ENCODE measurements around the gene DTX1.
"Not testable (repeated sequence)": the region's sequence is repeated elsewhere in the genome, so short reads cannot be mapped to it uniquely, and the experiment has no call there.

DTX1 gene

GRCh38 chr12:113134071-113134470 is 77.5 kb downstream of the DTX1 start:
- Histone ChIP-seq H3K4me3 (ENCODE audit: low read length in 2 of 2) (no peak overlapping the region), H3K4me1 (ENCODE audit: control insufficient read depth, insufficient read depth, low read length) (no peaks in the 10 kb centered on the region), H3K9ac (ENCODE audit: low read length in 2 of 2) (no peak overlapping the region), H3K9me3 (ENCODE audit: control insufficient read depth in 2 of 2, low read length in 2 of 2) (no peaks in the 10 kb centered on the region), H3K27ac (ENCODE audit: low read length) (no peak overlapping the region), H3K36me3 (ENCODE audit: control insufficient read depth in 2 of 2, insufficient read depth in 2 of 2, low read length in 2 of 2) (no peaks in the 10 kb centered on the region), H3K27me3 (ENCODE audit: control insufficient read depth in 1 of 2, insufficient read depth in 2 of 2, low read length in 2 of 2) (peaks cover 25 to 33% of the 10 kb centered on the region in 2 donors)

- Histone ChIP-seq H3K4me3 (ENCODE audit: low read length in 2 of 2) (no peak overlapping the region), H3K27ac (ENCODE audit: low read length) (no peak overlapping the region), H3K36me3 (ENCODE audit: control insufficient read depth in 2 of 2, insufficient read depth in 2 of 2, low read length in 2 of 2) (no peaks in the 10 kb centered on the region), H3K9ac (ENCODE audit: low read length in 2 of 2) (no peak overlapping the region), H3K27me3 (ENCODE audit: control insufficient read depth in 1 of 2, insufficient read depth in 2 of 2, low read length in 2 of 2) (peaks cover 25 to 33% of the 10 kb centered on the region in 2 donors), H3K9me3 (ENCODE audit: control insufficient read depth in 2 of 2, low read length in 2 of 2) (no peaks in the 10 kb centered on the region), H3K4me1 (ENCODE audit: control insufficient read depth, insufficient read depth, low read length) (no peaks in the 10 kb centered on the region)
Observed at GRCh38 chr12:113134521-113134951, 78.0 kb downstream of the DTX1 start.

GRCh38 chr12:113135178-113136127 is 78.9 kb downstream of the DTX1 start, which contains the start of gene RASAL1:
Gene RASAL1, minus strand, starts transcription at chr12:113135761. Its CDS starts 299 bp downstream, at chr12:113135462.
- Histone ChIP-seq H3K9me3 (ENCODE audit: control insufficient read depth in 2 of 2, low read length in 2 of 2) (no peaks in the 10 kb centered on the region), H3K27me3 (ENCODE audit: control insufficient read depth in 1 of 2, insufficient read depth in 2 of 2, low read length in 2 of 2) (peaks cover 25 to 28% of the 10 kb centered on the region in 2 donors), H3K4me3 (ENCODE audit: low read length in 2 of 2) (no peak within 1 kb of the TSS), H3K36me3 (ENCODE audit: control insufficient read depth in 2 of 2, insufficient read depth in 2 of 2, low read length in 2 of 2) (no peaks in the 10 kb centered on the region), H3K4me1 (ENCODE audit: control insufficient read depth, insufficient read depth, low read length) (no peaks in the 10 kb centered on the region), H3K9ac (ENCODE audit: low read length in 2 of 2) (no peak within 1 kb of the TSS), H3K27ac (ENCODE audit: low read length) (no peak within 1 kb of the TSS)

- H3K27ac ChIP-seq (ENCODE audit: low read length): no peak overlapping the region
- peaks cover 23 to 25% of the 10 kb centered on the region in 2 donors for H3K27me3 ChIP-seq (ENCODE audit: control insufficient read depth in 1 of 2, insufficient read depth in 2 of 2, low read length in 2 of 2)
- no peak overlapping the region for H3K9ac ChIP-seq (ENCODE audit: low read length in 2 of 2)
Observed at GRCh38 chr12:113136128-113136989, 79.8 kb downstream of the DTX1 start.

GRCh38 chr12:113136990-113137511 is 80.5 kb downstream of the DTX1 start:
- H3K4me3 ChIP-seq (ENCODE audit: low read length in 2 of 2): no peak overlapping the region
- H3K9ac ChIP-seq (ENCODE audit: low read length in 2 of 2): no peak overlapping the region
- no peak overlapping the region for H3K27ac ChIP-seq (ENCODE audit: low read length)
- H3K9me3 ChIP-seq (ENCODE audit: control insufficient read depth in 2 of 2, low read length in 2 of 2): no peaks in the 10 kb centered on the region
- H3K4me1 ChIP-seq (ENCODE audit: control insufficient read depth, insufficient read depth, low read length): no peaks in the 10 kb centered on the region
- no peaks in the 10 kb centered on the region for H3K36me3 ChIP-seq (ENCODE audit: control insufficient read depth in 2 of 2, insufficient read depth in 2 of 2, low read length in 2 of 2)
- peaks cover 23 to 25% of the 10 kb centered on the region in 2 donors for H3K27me3 ChIP-seq (ENCODE audit: control insufficient read depth in 1 of 2, insufficient read depth in 2 of 2, low read length in 2 of 2)

More at GRCh38 chr12:113136128-113136989, 79.8 kb downstream of the DTX1 start:
- Histone ChIP-seq H3K36me3 (ENCODE audit: control insufficient read depth in 2 of 2, insufficient read depth in 2 of 2, low read length in 2 of 2) (no peaks in the 10 kb centered on the region), H3K4me3 (ENCODE audit: low read length in 2 of 2) (no peak overlapping the region), H3K4me1 (ENCODE audit: control insufficient read depth, insufficient read depth, low read length) (no peaks in the 10 kb centered on the region), H3K9me3 (ENCODE audit: control insufficient read depth in 2 of 2, low read length in 2 of 2) (no peaks in the 10 kb centered on the region)

GRCh38 chr12:113137861-113138783 is 81.6 kb downstream of the DTX1 start:
- Histone ChIP-seq H3K36me3 (ENCODE audit: control insufficient read depth in 2 of 2, insufficient read depth in 2 of 2, low read length in 2 of 2) (no peaks in the 10 kb centered on the region), H3K4me3 (ENCODE audit: low read length in 2 of 2) (no peak overlapping the region), H3K4me1 (ENCODE audit: control insufficient read depth, insufficient read depth, low read length) (no peaks in the 10 kb centered on the region), H3K9ac (ENCODE audit: low read length in 2 of 2) (no peak overlapping the region), H3K9me3 (ENCODE audit: control insufficient read depth in 2 of 2, low read length in 2 of 2) (no peaks in the 10 kb centered on the region), H3K27me3 (ENCODE audit: control insufficient read depth in 1 of 2, insufficient read depth in 2 of 2, low read length in 2 of 2) (peaks cover 21 to 23% of the 10 kb centered on the region in 2 donors), H3K27ac (ENCODE audit: low read length) (no peak overlapping the region)

- Histone ChIP-seq H3K9ac (ENCODE audit: low read length in 2 of 2) (no peak overlapping the region), H3K36me3 (ENCODE audit: control insufficient read depth in 2 of 2, insufficient read depth in 2 of 2, low read length in 2 of 2) (no peaks in the 10 kb centered on the region), H3K27ac (ENCODE audit: low read length) (no peak overlapping the region), H3K4me3 (ENCODE audit: low read length in 2 of 2) (no peak overlapping the region), H3K4me1 (ENCODE audit: control insufficient read depth, insufficient read depth, low read length) (no peaks in the 10 kb centered on the region), H3K27me3 (ENCODE audit: control insufficient read depth in 1 of 2, insufficient read depth in 2 of 2, low read length in 2 of 2) (peaks cover 16 to 20% of the 10 kb centered on the region in 2 donors), H3K9me3 (ENCODE audit: control insufficient read depth in 2 of 2, low read length in 2 of 2) (no peaks in the 10 kb centered on the region)
Observed at GRCh38 chr12:113138826-113139225, 82.3 kb downstream of the DTX1 start.

GRCh38 chr12:113140706-113141105 is 84.2 kb downstream of the DTX1 start:
- Histone ChIP-seq H3K27ac (ENCODE audit: low read length) (no peak overlapping the region), H3K9me3 (ENCODE audit: control insufficient read depth in 2 of 2, low read length in 2 of 2) (no peaks in the 10 kb centered on the region), H3K27me3 (ENCODE audit: control insufficient read depth in 1 of 2, insufficient read depth in 2 of 2, low read length in 2 of 2) (peaks cover 7 to 8% of the 10 kb centered on the region in 2 donors), H3K9ac (ENCODE audit: low read length in 2 of 2) (no peak overlapping the region), H3K36me3 (ENCODE audit: control insufficient read depth in 2 of 2, insufficient read depth in 2 of 2, low read length in 2 of 2) (no peaks in the 10 kb centered on the region), H3K4me1 (ENCODE audit: control insufficient read depth, insufficient read depth, low read length) (no peaks in the 10 kb centered on the region), H3K4me3 (ENCODE audit: low read length in 2 of 2) (no peak overlapping the region)

GRCh38 chr12:113141716-113142115 is 85.2 kb downstream of the DTX1 start:
- not testable (repeated sequence) for H3K4me1 ChIP-seq (ENCODE audit: control insufficient read depth, insufficient read depth, low read length)

More at GRCh38 chr12:113141716-113142115, 85.2 kb downstream of the DTX1 start:
- H3K36me3 ChIP-seq (ENCODE audit: control insufficient read depth in 2 of 2, insufficient read depth in 2 of 2, low read length in 2 of 2); H3K27ac ChIP-seq (ENCODE audit: low read length); H3K9me3 ChIP-seq (ENCODE audit: control insufficient read depth in 2 of 2, low read length in 2 of 2); H3K9ac ChIP-seq (ENCODE audit: low read length in 2 of 2); H3K4me3 ChIP-seq (ENCODE audit: low read length in 2 of 2); H3K27me3 ChIP-seq (ENCODE audit: control insufficient read depth in 1 of 2, insufficient read depth in 2 of 2, low read length in 2 of 2): not testable (repeated sequence)

All from stomach smooth muscle (tissue), 2 donors.